GM19099 (cell line): ENCODE data around the gene INPP5A.
A peak's percentile ranks its signal among the peaks of the same experiment; 100 is the strongest.

Source experiments
- POLR2A ChIP-seq: IDR thresholded peaks from 3 replicates; pipeline ENCODE4 v1.6.1; 2011; ENCODE audit warnings: low read depth; ENCODE audit not compliant: insufficient read length; ENCODE audit errors: extremely low read depth

Gene INPP5A

GRCh38 chr10:132544744-132545658, 7.4 kb downstream of the INPP5A start:
- TF ChIP-seq POLR2A, result no peak

DNA sequence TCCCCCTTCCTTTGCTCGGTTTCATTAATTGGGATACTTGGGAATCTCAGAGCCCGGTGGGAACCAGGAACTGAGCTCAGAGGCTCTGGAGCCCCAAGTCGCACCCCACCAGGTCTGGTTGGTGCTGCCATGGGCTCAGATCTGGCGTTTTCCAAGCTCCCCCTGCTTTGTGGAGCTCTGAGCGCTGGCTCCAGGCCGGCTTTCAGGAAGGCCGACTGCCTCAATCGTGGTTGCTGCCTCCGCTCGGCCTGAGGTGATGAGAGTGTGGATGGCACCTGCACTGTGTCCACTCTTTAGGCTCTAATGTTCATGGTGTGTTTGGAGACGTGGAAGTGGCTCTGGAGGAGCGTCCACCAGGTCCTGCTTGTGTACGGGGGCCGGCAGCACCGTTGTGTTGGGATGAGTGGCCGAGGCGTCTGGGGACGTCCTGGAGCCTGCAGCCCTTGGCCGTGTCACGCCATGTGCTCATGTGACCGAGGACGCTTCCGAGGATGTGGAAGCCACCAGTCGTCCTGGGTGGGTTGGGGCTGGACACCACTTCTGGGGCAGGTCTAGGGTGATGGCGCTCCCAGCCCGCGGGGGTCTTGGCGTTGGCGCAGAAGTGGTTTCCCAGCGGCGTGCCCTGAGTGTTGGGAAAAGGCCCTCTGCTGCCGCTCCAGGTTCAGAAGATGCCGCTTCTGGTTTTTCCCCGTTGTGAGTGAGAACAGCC, 8.2 kb downstream of the INPP5A start:
- no peak for TF ChIP-seq POLR2A

GRCh38 chr10:132546567-132547420, 9.2 kb downstream of the INPP5A start:
- TF ChIP-seq POLR2A, result no peak

DNA sequence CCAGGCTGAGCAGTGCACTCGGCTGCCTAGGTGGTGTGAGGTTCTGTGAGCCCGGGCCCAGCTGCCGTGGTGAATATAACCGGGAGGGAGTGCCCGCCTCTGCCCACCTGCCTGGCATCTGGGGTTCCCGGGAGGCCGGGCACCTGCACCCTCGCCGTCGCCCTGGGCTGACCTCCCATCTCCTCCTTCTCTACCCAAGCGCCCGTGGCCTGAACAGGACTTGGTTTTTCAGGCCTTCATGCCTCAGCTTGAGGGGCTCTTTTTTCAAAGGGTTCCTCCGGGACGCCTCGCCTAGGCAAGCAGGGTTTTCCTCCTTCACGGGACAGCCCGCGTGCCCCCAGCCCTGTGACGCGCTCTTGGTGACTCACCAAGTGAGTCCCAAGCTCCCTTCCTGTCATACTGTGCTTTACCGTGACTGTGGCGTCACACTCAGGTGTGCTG, 9.9 kb downstream of the INPP5A start:
- TF ChIP-seq POLR2A, result no peak

DNA sequence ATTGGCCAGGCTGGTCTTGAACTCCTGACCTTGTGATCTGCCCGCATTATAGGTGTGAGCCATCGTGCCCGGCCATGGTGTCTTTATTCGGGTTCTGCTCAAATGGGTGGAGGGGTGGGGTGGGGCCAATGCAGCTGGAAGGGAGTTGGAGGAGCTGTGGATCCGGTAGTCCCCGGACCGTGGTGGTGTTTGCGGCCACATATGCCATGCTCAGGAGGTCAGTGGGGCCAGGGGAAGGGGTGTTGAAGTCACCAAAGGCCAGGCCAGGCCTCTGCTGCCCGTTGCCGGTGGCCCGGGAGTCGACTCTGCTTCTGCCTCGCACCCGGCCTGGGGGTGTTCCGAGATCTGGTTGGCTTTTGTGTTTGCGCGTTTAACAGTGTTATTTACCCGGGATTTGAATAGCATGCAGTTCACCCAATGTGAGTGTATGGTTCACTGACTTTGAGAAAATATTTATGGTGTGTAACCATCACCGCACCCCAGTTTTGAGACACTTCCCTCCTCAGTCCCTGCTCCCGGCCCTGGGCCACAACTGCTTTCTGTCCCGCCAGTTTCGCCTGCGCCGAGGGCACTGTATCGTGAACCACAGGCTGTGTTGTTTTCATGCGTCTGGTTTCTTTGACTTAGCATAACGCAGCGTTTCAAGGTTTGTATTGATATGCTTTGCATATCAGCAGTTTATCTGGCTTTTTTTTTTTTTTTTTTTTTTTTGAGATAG, 10.7 kb downstream of the INPP5A start:
- no peak for TF ChIP-seq POLR2A

- TF ChIP-seq POLR2A, result no peak
Measured at GRCh38 chr10:132548869-132549268, 11.3 kb downstream of the INPP5A start.

DNA sequence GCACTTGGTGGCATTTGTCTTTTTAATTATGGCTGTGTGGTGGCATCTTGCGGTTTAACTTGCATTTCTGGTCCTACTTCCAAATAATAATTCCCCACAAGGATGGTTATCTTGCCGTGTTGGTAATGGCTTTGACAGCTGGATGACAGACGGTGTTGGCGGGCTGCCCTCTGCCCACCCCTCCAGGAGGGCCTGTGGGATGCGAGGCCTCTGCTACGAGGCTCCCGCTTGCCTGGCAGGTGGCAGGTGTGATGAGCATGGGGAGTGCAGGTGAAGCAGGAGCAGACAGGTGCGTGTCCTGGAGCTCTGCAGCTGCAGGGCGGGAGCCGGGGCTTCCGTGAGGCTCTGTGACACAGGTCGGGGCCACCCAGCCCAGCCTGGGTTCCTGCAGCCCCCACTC, 11.8 kb downstream of the INPP5A start:
- TF ChIP-seq POLR2A, result no peak

DNA sequence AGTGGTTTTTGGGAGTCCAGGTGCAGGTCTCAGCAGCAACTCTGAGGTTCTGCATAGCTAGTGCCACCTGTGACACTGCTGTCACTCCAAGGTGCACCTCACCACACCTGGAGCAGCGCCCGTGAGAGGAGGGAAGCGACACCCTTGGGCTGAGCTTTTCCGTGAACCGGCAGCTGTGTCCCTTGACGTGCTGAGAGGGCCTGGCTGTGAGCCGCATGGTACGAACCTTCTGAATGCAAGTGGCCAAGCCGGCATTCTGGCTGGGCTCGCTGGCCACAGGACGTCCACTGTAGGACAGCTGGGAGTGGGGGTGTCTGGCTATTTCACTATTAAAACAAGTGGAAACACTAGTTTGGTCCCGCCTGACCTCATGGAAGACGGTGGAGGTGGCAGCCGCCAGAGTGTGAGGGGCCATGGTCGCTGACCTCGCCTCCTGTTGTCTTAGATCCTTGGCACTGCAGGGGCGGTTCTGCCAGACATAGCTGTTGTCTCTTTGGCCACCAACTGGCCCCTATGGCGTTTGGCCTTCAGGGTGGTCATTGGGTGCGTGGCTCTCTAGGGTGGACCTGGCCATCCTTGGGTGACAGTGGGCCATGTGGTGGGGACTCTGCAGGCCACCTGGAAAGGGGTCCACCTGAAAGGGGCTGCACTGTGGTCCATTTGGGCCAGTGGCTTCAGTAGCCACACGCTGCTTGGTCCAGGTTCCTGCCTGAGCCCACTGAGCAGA, 12.9 kb downstream of the INPP5A start:
- TF ChIP-seq POLR2A, result no peak

GRCh38 chr10:132551093-132551807, 13.7 kb downstream of the INPP5A start:
- peak; percentile 39 for TF ChIP-seq POLR2A

GRCh38 chr10:132551808-132552130, 14.2 kb downstream of the INPP5A start:
- no peak for TF ChIP-seq POLR2A

DNA sequence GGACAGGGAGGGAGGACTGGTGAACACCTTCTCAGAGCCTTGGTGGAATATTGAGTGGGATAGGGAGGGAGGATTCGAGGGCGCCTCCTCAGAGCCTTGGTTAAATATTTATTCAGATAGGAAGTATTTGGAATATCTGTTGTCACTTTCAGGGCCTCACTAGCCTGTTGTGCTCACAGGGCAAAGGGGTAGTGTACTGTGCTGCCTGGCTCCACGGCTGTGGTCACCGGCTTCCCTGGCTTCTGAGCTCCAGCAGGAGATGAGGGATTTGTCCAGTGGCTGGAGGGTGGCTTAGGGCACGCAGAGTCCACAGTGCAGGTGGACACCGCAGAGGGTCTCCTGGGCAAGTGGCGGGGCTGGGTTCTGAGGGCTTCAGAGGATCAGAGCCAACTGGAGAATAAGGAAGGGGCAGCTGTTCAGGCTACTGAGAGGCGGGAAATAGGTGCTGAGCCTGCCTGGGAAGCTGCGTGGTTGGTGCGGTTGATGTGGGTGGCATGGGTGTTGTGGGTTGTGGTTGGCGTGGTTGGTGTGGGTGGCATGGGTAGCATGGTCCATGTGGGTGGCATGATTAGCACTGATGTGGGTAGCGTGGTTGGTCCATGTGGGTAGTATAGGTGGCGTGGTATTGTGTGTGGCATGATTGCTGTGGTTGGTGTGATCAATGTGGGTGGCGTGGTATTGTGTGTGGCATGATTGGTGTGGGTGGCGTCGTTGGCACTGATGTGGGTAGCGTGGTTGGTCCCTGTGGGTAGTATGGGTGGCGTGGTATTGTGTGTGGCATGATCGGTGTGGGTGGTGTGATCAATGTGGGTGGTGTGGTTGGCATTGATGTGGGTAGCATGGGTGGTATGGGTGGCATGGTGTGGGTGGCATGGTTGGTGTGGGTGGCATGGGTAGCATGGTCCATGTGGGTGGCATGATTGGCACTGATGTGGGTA, 16.7 kb downstream of the INPP5A start:
- TF ChIP-seq POLR2A, result no peak

GRCh38 chr10:132554991-132555647, 17.5 kb downstream of the INPP5A start:
- no peak for TF ChIP-seq POLR2A
